GM10847 (cell line): ENCODE measurements around the gene HAL.

ENCODE experiments used
- POLR2A ChIP-seq: IDR thresholded peaks from 2 replicates; pipeline ENCODE4 v1.6.1; 2011; ENCODE audit not compliant: insufficient read length; ENCODE audit errors: extremely low read depth

HAL gene

GRCh38 chr12:95940514-95940913, 55.6 kb downstream of the HAL start:
- no peak for TF ChIP-seq POLR2A
